Endothelial cell of umbilical vein (primary cell): ENCODE results near the gene C19orf44. TPM values are rescaled to one million over a fixed set of nuclear protein-coding genes. Genes with fewer than 3 reads are reported as not detected.

Source experiments
- BruUV-seq: library from RNA; stranded (reverse); fragments of 400-500 nt; replicated peaks from 2 replicates; lab custom pipeline; 2021; lab: Mats Ljungman, UMichigan
- CTCF ChIA-PET: fragments of 300-600, 350-600 bp; sonication (Branson Sonifier 250); formaldehyde crosslinking; loops from one replicate; lab custom pipeline; 2021; ENCODE audit warnings: antibody characterized with exemption, inconsistent platforms; lab: Charles Lee
- POLR2A ChIA-PET: fragments of 300-600, 350-600 bp; sonication (Branson Sonifier 250); formaldehyde crosslinking; loops from one replicate; lab custom pipeline; 2021; ENCODE audit warnings: antibody characterized with exemption, inconsistent platforms; lab: Charles Lee
- DNase-seq: peaks from one replicate; pipeline ENCODE4 v3.0.0-alpha.2; 2011; ENCODE audit warnings: low read depth, low spot score
- FAIRE-seq: peaks from 2 replicates; lab custom pipeline; 2011; peaks lifted over from hg19 to GRCh38; lab: Jason Lieb, UNC
- H2AFZ ChIP-seq: 2 replicates; pipeline ENCODE4 v1.6.0; 2012; ENCODE audit warnings: low read depth, low read length, control low read depth, inconsistent platforms
- H3K27ac ChIP-seq: 2 replicates; pipeline ENCODE4 v1.5.1; 2011; ENCODE audit warnings: low read depth, mild to moderate bottlenecking, control low read depth, low read length, moderate library complexity; ENCODE audit not compliant: insufficient read depth
- H3K27me3 ChIP-seq, 2 experiments: 2 replicates each; pipeline versions ENCODE4 v1.6.0 to v1.6.1; 2011; ENCODE audit warnings: low read length in 2 of 2, mixed read lengths in 1 of 2; ENCODE audit not compliant: control insufficient read depth in 2 of 2, insufficient read depth in 2 of 2
- H3K36me3 ChIP-seq, 2 experiments: 2 replicates in 1 of 2; 3 replicates in 1 of 2; pipeline ENCODE4 v1.5.1; 2011; ENCODE audit warnings: low read length in 2 of 2, mild to moderate bottlenecking in 1 of 2, moderate library complexity in 1 of 2; ENCODE audit not compliant: control insufficient read depth in 2 of 2, insufficient read depth in 2 of 2; ENCODE audit errors: extremely low read depth in 1 of 2
- H3K4me1 ChIP-seq: 3 replicates; pipeline ENCODE4 v1.5.1; 2011; ENCODE audit warnings: mild to moderate bottlenecking, low read length; ENCODE audit not compliant: control insufficient read depth, insufficient read depth; ENCODE audit errors: extremely low read depth
- H3K4me2 ChIP-seq: 2 replicates; pipeline ENCODE4 v1.6.1; 2011; ENCODE audit warnings: low read length, control low read depth, mixed read lengths; ENCODE audit not compliant: insufficient read depth
- H3K4me3 ChIP-seq, 3 experiments: fragments of 200-600 bp in 1 of 3; sonication (generic), shearing (Covaris generic) in 1 of 3; replicated peaks in 1 of 3; 2 replicates each; pipeline ENCODE4 v1.5.1; 2011 to 2016; ENCODE audit warnings: control low read depth in 3 of 3, low read length in 3 of 3, mild to moderate bottlenecking in 2 of 3, inconsistent platforms in 1 of 3, low read depth in 1 of 3, moderate library complexity in 1 of 3; ENCODE audit not compliant: insufficient read depth in 1 of 3
- H3K79me2 ChIP-seq: 2 replicates; pipeline ENCODE4 v1.6.0; 2012; ENCODE audit warnings: low read length, inconsistent platforms; ENCODE audit not compliant: control insufficient read depth, insufficient read depth
- H3K9ac ChIP-seq: replicated peaks from 2 replicates; pipeline ENCODE3; 2011; ENCODE audit warnings: low read length, control low read depth; ENCODE audit not compliant: insufficient read depth; ENCODE audit errors: extremely low read depth
- H3K9me1 ChIP-seq: replicated peaks from 3 replicates; pipeline ENCODE4 v1.6.0; 2011; ENCODE audit warnings: mild to moderate bottlenecking, low read length; ENCODE audit not compliant: control insufficient read depth, insufficient read depth; ENCODE audit errors: extremely low read depth
- H3K9me3 ChIP-seq: replicated peaks from 2 replicates; pipeline ENCODE4 v1.5.1; 2012; ENCODE audit warnings: low read length, inconsistent platforms; ENCODE audit not compliant: control insufficient read depth, insufficient read depth
- H4K20me1 ChIP-seq: replicated peaks from 2 replicates; pipeline ENCODE3; 2011; ENCODE audit warnings: mild to moderate bottlenecking, low read length; ENCODE audit not compliant: control insufficient read depth, insufficient read depth; ENCODE audit errors: extremely low read depth
- CTCF ChIP-seq, 2 donors: IDR thresholded peaks; 1 replicate in 1 of 2; 2 replicates in 1 of 2; pipeline ENCODE4 v1.5.1; 2011; ENCODE audit warnings: low read length in 2 of 2, mild to moderate bottlenecking in 2 of 2, moderate library complexity in 2 of 2, control low read depth in 1 of 2, inconsistent platforms in 1 of 2, low read depth in 1 of 2; ENCODE audit not compliant: insufficient read depth in 1 of 2; ENCODE audit errors: extremely low read depth in 1 of 2
- EZH2 ChIP-seq: IDR thresholded peaks from 2 replicates; pipeline ENCODE4 v1.6.1; 2012; ENCODE audit warnings: borderline replicate concordance, low read depth, mild to moderate bottlenecking, moderate library complexity, low read length, inconsistent platforms; ENCODE audit not compliant: severe bottlenecking
- FOS ChIP-seq: IDR thresholded peaks from 2 replicates; pipeline ENCODE4 v1.6.1; 2011; ENCODE audit warnings: mild to moderate bottlenecking, low read length, moderate library complexity, borderline replicate concordance; ENCODE audit not compliant: insufficient read depth
- GATA2 ChIP-seq: IDR thresholded peaks from 2 replicates; pipeline ENCODE4 v1.7.0; 2011; ENCODE audit warnings: low read depth, mild to moderate bottlenecking, moderate library complexity, mixed read lengths, low read length; ENCODE audit not compliant: insufficient read length, insufficient read depth
- JUN ChIP-seq: IDR thresholded peaks from 2 replicates; pipeline ENCODE4 v1.6.1; 2011; ENCODE audit warnings: borderline replicate concordance, low read depth; ENCODE audit not compliant: insufficient read length, insufficient read depth
- MAX ChIP-seq: IDR thresholded peaks from 2 replicates; pipeline ENCODE4 v1.6.1; 2011; ENCODE audit not compliant: insufficient read depth, insufficient read length
- MYC ChIP-seq: IDR thresholded peaks from one replicate; pipeline ENCODE4 v1.6.1; 2011; ENCODE audit warnings: mild to moderate bottlenecking, low read depth, low read length
- POLR2A ChIP-seq: IDR thresholded peaks from 2 replicates; pipeline ENCODE4 v1.6.1; 2012; ENCODE audit warnings: low read depth, mild to moderate bottlenecking, control low read depth, low read length
- POLR2AphosphoS5 ChIP-seq: IDR thresholded peaks from 2 replicates; pipeline ENCODE4 v1.6.1; 2012; ENCODE audit warnings: low read depth, mild to moderate bottlenecking, control low read depth, low read length, moderate library complexity; ENCODE audit not compliant: insufficient read depth
- dilution Hi-C: fragments of 300-500 bp; cut with MboI; formaldehyde crosslinking; loops from one replicate; pipeline ENCODE4 v1.15.0; 2019; ENCODE audit warnings: low sequenced_read_pairs; ENCODE audit not compliant: extremely low pct_ligation_motif_present
- intact Hi-C: fragments of 100-400 bp; cut with micrococcal nuclease; formaldehyde crosslinking; loops from one replicate; pipeline ENCODE4 v1.10.0; 2022
- polyA plus RNA-seq, 4 experiments: library from polyadenylated mRNA; depleted of rRNA in 3 of 4; stranded (reverse) in 3 of 4; unstranded in 1 of 4; fragments of >200 nt; gene quantifications; 2 replicates each; pipeline versions ENCODE4 v1.2.1 to v1.2.3, GENCODE V29; 2011 to 2012; ENCODE audit warnings: missing spikeins in 1 of 4
- total RNA-seq: library from RNA; stranded (reverse); gene quantifications from 2 replicates; pipeline ENCODE4 v1.2.3, GENCODE V29; 2021

The C19orf44 gene
- total and polyA plus RNA-seq, 2 donors (not counting 3 experiments of a cell fraction or from before 2014, with no cell fraction given) = 3.5 to 4.3 TPM

GRCh38 chr19:16519230-16519687 is 23.1 kb downstream of the C19orf44 start:
- no peaks in the 10 kb centered on the region for H4K20me1 ChIP-seq
- peaks cover 22 to 56% of the 10 kb centered on the region in 2 experiments for H3K36me3 ChIP-seq
- no peak overlapping the region for H2AFZ ChIP-seq
- POLR2A ChIA-PET = no interaction called here
- H3K79me2 ChIP-seq = no peaks in the 10 kb centered on the region
- no peaks in the 10 kb centered on the region for H3K27me3 ChIP-seq
- no TSS peak for BruUV-seq
- no peak overlapping the region for H3K4me3 ChIP-seq
- dilution Hi-C loops (no loop called here), intact Hi-C loops (no loop called here)
- DNase-seq (no peak), FAIRE-seq (no peak)
- no peak overlapping the region for H3K4me2 ChIP-seq
- H3K9me3 ChIP-seq = no peaks in the 10 kb centered on the region
- no peak for TF ChIP-seq GATA2
- TF ChIP-seq FOS = no peak
- TF ChIP-seq JUN = no peak
- no peak for TF ChIP-seq MYC
- no peak for TF ChIP-seq POLR2AphosphoS5
- TF ChIP-seq EZH2 = no peak
- TF ChIP-seq CTCF (IDR thresholded peaks at IDR 0.05; ENCODE audit: extremely low read depth in 1 of 2, insufficient read depth in 1 of 2, low read depth in 1 of 2, low read length in 2 of 2) = no peak
- no peak for TF ChIP-seq POLR2A
- TF ChIP-seq MAX = no peak
- CTCF ChIA-PET = no interaction called here
- H3K9me1 ChIP-seq = no peaks in the 10 kb centered on the region
- H3K27ac ChIP-seq = no peak overlapping the region
- no peak overlapping the region for H3K9ac ChIP-seq
- no peaks in the 10 kb centered on the region for H3K4me1 ChIP-seq
